ENCODE results near the gene SFSWAP.
"Not testable (repeated sequence)": the region's sequence is repeated elsewhere in the genome, so short reads cannot be mapped to it uniquely, and the experiment has no call there.

- TF ChIP-seq ZFP3 (CRISPR knock-in tag; IDR thresholded peaks at IDR 0.05); PATZ1 (CRISPR knock-in tag; IDR thresholded peaks at IDR 0.05; ENCODE audit: borderline replicate concordance): not testable (repeated sequence)
These were observed 98.8 kb downstream of the SFSWAP start for GRCh38 chr12:131809476-131810254.

Data from SK-N-SH treated with all-trans-retinoic acid at 6 μM for 48 hours (cell line).